Peyer's patch (tissue), 4 donors: ENCODE data around the gene TOP1. TPM values are rescaled to one million over a fixed set of nuclear protein-coding genes. Genes with fewer than 3 reads are reported as not detected.

Experiments used
- DNase-seq, 3 donors: peaks; one replicate each; pipeline ENCODE4 v3.0.0-alpha.2; 2017 to 2019
- H3K27ac ChIP-seq, 4 donors: fragments of 200-600 bp; sonication (generic); one replicate each; pipeline ENCODE4 v1.5.1; 2016 to 2019
- H3K27me3 ChIP-seq, 2 donors: fragments of 200-600 bp; sonication (generic); one replicate each; pipeline ENCODE4 v1.5.1; 2019
- H3K36me3 ChIP-seq, 3 donors: fragments of 200-600 bp; sonication (generic); one replicate each; pipeline ENCODE4 v1.5.1; 2016 to 2019
- H3K4me1 ChIP-seq, 4 donors: fragments of 200-600 bp; sonication (generic); one replicate each; pipeline ENCODE4 v1.5.1; 2016 to 2019
- H3K4me3 ChIP-seq, 4 donors: fragments of 200-600 bp; sonication (generic); 1 replicate in 3 of 4; 2 replicates in 1 of 4; pipeline ENCODE4 v1.5.1; 2016 to 2019; ENCODE audit warnings: mild to moderate bottlenecking in 1 of 4
- H3K9me3 ChIP-seq, 4 donors: fragments of 200-600 bp; sonication (generic); one replicate each; pipeline ENCODE4 v1.5.1; 2016 to 2019; ENCODE audit warnings: mild to moderate bottlenecking in 1 of 4
- POLR2A ChIP-seq, 2 donors: fragments of 450-650 bp; IDR thresholded peaks; one replicate each; pipeline ENCODE4 v1.5.1; 2017; ENCODE audit warnings: antibody characterized with exemption in 2 of 2, mild to moderate bottlenecking in 2 of 2, moderate library complexity in 2 of 2
- total RNA-seq, 4 donors: library from RNA; depleted of rRNA; stranded (reverse); fragments of >200 nt; gene quantifications; one replicate each; pipeline ENCODE4 v1.1.0, GENCODE V29; 2016
- TF ChIP-seq, protein P1 (sequence below), 6 experiments: fragments of 450-650 bp in 4 of 6; fragments of 200-600 bp in 2 of 6; sonication (generic) in 1 of 6; IDR thresholded peaks; one replicate each; pipeline ENCODE4 v1.5.1; 2017 to 2019; ENCODE audit warnings: antibody characterized with exemption in 6 of 6, mild to moderate bottlenecking in 3 of 6, moderate library complexity in 1 of 6

TOP1 gene
- total RNA-seq, 4 donors from 2014 or later, result 34.4 to 72.6 (median 39.8) TPM

DNA sequence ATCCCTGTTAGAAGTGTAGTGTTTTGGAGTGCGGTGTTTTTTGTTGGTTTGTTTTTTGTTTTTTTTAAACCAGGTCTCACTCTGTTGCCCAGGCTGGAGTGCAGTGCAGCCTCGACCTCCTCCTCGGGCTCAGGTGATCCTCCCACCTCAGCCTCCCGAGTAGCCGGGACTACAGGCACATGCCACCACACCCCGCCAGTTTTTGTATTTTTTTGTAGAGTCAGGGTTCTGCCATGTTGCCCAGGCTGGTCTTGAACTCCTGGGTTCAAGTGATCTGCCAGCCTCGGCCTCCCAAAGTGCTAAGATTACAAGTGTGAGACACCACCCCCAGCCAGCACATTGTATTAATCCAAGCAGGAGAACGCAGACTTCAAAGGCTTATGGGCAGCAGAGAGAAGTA lies 1.3 kb upstream of the TOP1 start:
- Histone ChIP-seq H3K9me3 (no peaks in the 10 kb centered on the region), H3K4me3 (no peak overlapping the region), H3K27ac (no peak overlapping the region), H3K27me3 (no peaks in the 10 kb centered on the region), H3K4me1 (peaks cover 0 to 29% (median 4%) of the 10 kb centered on the region in 4 donors), H3K36me3 (no peaks in the 10 kb centered on the region)
- DNase-seq, result no peak
- TF ChIP-seq, protein P1, sequence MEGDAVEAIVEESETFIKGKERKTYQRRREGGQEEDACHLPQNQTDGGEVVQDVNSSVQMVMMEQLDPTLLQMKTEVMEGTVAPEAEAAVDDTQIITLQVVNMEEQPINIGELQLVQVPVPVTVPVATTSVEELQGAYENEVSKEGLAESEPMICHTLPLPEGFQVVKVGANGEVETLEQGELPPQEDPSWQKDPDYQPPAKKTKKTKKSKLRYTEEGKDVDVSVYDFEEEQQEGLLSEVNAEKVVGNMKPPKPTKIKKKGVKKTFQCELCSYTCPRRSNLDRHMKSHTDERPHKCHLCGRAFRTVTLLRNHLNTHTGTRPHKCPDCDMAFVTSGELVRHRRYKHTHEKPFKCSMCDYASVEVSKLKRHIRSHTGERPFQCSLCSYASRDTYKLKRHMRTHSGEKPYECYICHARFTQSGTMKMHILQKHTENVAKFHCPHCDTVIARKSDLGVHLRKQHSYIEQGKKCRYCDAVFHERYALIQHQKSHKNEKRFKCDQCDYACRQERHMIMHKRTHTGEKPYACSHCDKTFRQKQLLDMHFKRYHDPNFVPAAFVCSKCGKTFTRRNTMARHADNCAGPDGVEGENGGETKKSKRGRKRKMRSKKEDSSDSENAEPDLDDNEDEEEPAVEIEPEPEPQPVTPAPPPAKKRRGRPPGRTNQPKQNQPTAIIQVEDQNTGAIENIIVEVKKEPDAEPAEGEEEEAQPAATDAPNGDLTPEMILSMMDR (IDR thresholded peaks at IDR 0.05), result no peak
- TF ChIP-seq POLR2A (IDR thresholded peaks at IDR 0.05), result no peak

- Histone ChIP-seq H3K9me3 (no peaks in the 10 kb centered on the region), H3K27me3 (no peaks in the 10 kb centered on the region), H3K4me3 (peak overlapping the region; percentile 91 to 100 (median 96)), H3K27ac (peak overlapping the region; percentile 94 to 99 (median 99)), H3K4me1 (peaks cover 0 to 32% (median 4%) of the 10 kb centered on the region in 4 donors), H3K36me3 (no peaks in the 10 kb centered on the region)
- TF ChIP-seq POLR2A (IDR thresholded peaks at IDR 0.05), result no peak
- DNase-seq, result no peak
These were observed 707 bp upstream of the TOP1 start for GRCh38 chr20:41027872-41028358.

DNA sequence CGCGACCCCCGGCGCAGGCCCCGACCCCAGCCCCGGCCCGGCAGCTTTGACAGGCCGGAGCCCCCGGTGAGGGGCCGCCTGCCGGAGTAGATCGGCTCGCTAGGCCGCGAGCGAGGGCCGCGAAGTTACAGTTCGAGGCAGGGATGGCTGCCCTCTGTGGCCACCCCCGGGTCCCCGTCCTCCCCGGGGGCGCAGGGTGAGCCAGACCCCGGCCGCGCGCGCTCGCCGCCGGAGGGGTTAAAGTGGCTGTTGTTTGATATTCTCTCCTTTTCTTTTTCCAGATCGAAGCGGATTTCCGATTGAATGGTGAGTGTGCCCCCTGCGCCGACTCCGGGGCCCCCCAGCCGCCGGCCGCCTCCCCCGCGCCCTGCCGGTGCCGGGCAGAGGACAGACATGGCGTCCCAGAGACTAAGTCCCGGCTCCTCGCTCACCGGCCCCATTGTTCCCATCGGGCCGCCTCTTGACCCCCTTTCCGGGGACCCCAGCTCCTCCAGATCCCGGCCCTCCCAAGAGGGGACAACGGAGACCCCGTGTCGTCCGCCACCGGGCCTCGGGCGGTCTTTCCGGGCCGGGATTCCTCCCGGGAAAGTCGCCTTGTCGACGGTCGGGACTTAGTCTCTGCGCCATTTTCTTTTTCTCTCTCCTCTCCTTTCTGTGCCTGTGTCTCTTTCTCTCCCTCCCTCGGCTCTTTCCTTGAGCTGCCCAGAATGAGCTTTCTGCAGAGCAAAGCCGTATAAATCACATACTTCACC lies 704 bp downstream of the TOP1 start:
- Histone ChIP-seq H3K9me3 (no peaks in the 10 kb centered on the region), H3K27me3 (no peaks in the 10 kb centered on the region), H3K4me3 (peak overlapping the region; percentile 91 to 100 (median 96)), H3K36me3 (no peaks in the 10 kb centered on the region), H3K4me1 (peaks cover 0 to 46% (median 4%) of the 10 kb centered on the region in 4 donors), H3K27ac (peak overlapping the region; percentile 94 to 99 (median 99))
- peak in 2 of 3 donors; percentile 66 to 77 for DNase-seq
- TF ChIP-seq, protein P1 (IDR thresholded peaks at IDR 0.05), result no peak
- TF ChIP-seq POLR2A (IDR thresholded peaks at IDR 0.05), result no peak

- no peaks in the 10 kb centered on the region for H3K36me3 ChIP-seq
- H3K27me3 ChIP-seq, result no peaks in the 10 kb centered on the region
- TF ChIP-seq, protein P1 (IDR thresholded peaks at IDR 0.05), result no peak
- TF ChIP-seq POLR2A (IDR thresholded peaks at IDR 0.05), result no peak
- H3K4me3 ChIP-seq, result peak overlapping the region; percentile 91 to 100 (median 96)
- H3K9me3 ChIP-seq, result no peaks in the 10 kb centered on the region
- peak overlapping the region; percentile 94 to 99 (median 99) for H3K27ac ChIP-seq
- DNase-seq, result no peak
- peaks cover 0 to 53% (median 4%) of the 10 kb centered on the region in 4 donors for H3K4me1 ChIP-seq
These were observed 1.4 kb downstream of the TOP1 start for GRCh38 chr20:41030061-41030460.

GRCh38 chr20:41030531-41031242 lies 2.1 kb downstream of the TOP1 start:
- peaks cover 0 to 55% (median 4%) of the 10 kb centered on the region in 4 donors for H3K4me1 ChIP-seq
- H3K4me3 ChIP-seq, result peak overlapping the region; percentile 10 to 100 (median 94)
- no peak for TF ChIP-seq POLR2A (IDR thresholded peaks at IDR 0.05)
- TF ChIP-seq, protein P1 (IDR thresholded peaks at IDR 0.05), result no peak

GRCh38 chr20:41031243-41031619 lies 2.6 kb downstream of the TOP1 start:
- Histone ChIP-seq H3K36me3 (no peaks in the 10 kb centered on the region), H3K4me1 (peaks cover 0 to 55% (median 4%) of the 10 kb centered on the region in 4 donors), H3K9me3 (no peaks in the 10 kb centered on the region), H3K27ac (peak overlapping the region in 2 of 4 donors; percentile 56 to 94), H3K27me3 (no peaks in the 10 kb centered on the region), H3K4me3 (peak overlapping the region in 3 of 4 donors; percentile 10 to 98 (median 91))
- no peak for DNase-seq
- no peak for TF ChIP-seq POLR2A (IDR thresholded peaks at IDR 0.05)
- TF ChIP-seq, protein P1 (IDR thresholded peaks at IDR 0.05), result no peak

More at GRCh38 chr20:41030531-41031242, 2.1 kb downstream of the TOP1 start:
- Histone ChIP-seq H3K36me3 (no peaks in the 10 kb centered on the region), H3K27me3 (no peaks in the 10 kb centered on the region), H3K27ac (peak overlapping the region in 2 of 4 donors; percentile 56 to 94), H3K9me3 (no peaks in the 10 kb centered on the region)
- no peak for DNase-seq
